ENCODE measurements around the gene KRT14.

DNA sequence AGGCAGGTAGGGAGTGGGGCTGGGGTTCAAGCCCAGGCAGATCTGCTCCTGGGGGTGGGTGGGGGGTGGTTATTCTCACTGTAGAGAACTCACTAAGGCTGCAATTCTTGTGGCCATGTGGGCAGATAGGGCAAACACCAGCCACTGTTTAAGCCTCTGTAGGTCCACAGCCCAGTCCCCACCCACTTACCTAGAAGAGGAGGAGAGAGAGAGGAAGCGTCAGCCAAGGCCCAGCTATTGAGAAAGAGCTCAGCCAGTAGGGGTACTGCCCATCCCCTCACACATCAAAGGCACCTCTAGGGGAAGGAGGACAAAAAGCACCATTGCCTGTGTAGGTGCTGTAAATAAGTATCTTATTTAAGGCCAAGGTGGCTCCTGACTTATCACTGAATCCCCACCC lies 13.0 kb upstream of the KRT14 start:
- TF ChIP-seq, protein P1, sequence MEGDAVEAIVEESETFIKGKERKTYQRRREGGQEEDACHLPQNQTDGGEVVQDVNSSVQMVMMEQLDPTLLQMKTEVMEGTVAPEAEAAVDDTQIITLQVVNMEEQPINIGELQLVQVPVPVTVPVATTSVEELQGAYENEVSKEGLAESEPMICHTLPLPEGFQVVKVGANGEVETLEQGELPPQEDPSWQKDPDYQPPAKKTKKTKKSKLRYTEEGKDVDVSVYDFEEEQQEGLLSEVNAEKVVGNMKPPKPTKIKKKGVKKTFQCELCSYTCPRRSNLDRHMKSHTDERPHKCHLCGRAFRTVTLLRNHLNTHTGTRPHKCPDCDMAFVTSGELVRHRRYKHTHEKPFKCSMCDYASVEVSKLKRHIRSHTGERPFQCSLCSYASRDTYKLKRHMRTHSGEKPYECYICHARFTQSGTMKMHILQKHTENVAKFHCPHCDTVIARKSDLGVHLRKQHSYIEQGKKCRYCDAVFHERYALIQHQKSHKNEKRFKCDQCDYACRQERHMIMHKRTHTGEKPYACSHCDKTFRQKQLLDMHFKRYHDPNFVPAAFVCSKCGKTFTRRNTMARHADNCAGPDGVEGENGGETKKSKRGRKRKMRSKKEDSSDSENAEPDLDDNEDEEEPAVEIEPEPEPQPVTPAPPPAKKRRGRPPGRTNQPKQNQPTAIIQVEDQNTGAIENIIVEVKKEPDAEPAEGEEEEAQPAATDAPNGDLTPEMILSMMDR (IDR thresholded peaks at IDR 0.05; ENCODE audit: extremely low read depth in 1 of 2, insufficient read depth in 1 of 2, low read depth in 1 of 2, low read length in 2 of 2): no peak
- TF ChIP-seq MAX (IDR thresholded peaks at IDR 0.05; ENCODE audit: insufficient read depth, insufficient read length) (no peak), POLR2A (IDR thresholded peaks at IDR 0.05; ENCODE audit: low read depth, low read length) (no peak), EZH2 (IDR thresholded peaks at IDR 0.05; ENCODE audit: borderline replicate concordance, low read depth, low read length, severe bottlenecking) (no peak), JUN (IDR thresholded peaks at IDR 0.05; ENCODE audit: borderline replicate concordance, insufficient read depth, insufficient read length, low read depth) (no peak)

All from endothelial cell of umbilical vein (primary cell).